Measurements from ENCODE around the gene MCCD1.
"Not testable (repeated sequence)": the region's sequence is repeated elsewhere in the genome, so short reads cannot be mapped to it uniquely, and the experiment has no call there.

Gene MCCD1

DNA sequence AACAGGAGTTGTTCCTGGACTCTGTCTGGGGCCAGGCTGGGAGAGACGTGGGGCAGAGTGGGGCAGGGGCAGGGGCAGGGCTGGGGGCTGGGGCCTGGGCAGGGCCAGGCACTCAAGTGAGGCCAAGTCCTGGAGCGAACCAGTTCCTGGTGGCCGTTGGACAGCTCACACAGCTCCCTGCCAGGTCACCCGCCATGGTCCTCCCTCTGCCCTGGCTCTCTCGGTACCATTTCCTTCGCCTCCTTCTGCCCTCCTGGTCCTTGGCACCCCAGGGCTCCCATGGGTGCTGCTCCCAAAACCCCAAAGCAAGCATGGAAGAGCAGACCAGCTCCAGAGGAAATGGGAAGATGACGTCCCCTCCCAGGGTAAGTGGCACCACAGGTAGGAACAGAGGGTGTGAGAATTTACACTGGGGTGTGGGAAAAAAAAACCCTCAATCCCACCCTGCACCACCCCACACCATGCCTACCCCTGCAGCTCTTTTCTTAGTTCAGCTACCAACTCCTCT, at the start of gene MCCD1:
Gene MCCD1, plus strand, starts transcription at position 142 of the 508 bp plus-strand sequence. Its CDS starts 53 bp downstream, at position 195.
- no peak for DNase-seq (ENCODE audit: low read depth in 2 of 3, low spot score in 1 of 3)

DNA sequence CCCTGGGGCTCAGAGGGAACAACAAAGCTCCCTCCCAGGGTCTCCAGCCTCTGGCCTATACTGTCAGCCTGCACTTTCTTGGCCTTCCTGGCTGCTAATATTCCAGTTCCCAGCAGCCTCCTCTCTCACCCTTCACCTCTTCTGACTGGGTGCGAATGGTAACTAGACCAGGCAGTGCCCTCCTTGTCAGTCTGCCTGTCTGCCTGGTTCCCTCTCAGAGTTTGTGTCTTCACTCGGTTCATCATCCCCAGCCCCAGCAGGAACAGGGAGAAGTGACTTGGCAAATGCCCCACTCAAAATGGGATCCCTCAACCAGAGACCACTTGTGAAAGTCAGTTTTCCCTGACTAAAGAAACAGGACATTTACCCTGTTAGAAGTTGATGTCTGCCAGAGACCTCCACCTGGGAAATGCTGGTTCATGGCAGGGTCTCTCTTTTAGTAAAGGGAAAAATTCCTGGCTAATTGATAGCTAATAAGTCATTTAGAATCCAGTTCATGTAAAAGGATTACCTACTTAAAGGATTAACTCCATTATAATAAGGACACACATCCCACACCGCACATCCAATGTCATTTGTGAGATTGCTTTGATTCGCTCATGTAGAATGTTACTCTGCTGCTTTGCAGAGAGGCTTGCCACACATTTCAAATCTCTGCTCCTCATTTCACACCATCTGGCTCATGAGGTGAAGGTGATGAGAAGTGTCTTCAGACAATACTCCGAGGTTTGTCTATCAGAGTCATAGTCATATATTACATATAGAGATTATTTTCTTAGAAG, 49.4 kb upstream of the MCCD1 start:
- no peak for DNase-seq (ENCODE audit: low read depth in 2 of 3, low spot score in 1 of 3)

GRCh38 chr6:31479933-31480535, 48.7 kb upstream of the MCCD1 start:
- no peak for DNase-seq (ENCODE audit: low read depth in 2 of 3, low spot score in 1 of 3)

DNA sequence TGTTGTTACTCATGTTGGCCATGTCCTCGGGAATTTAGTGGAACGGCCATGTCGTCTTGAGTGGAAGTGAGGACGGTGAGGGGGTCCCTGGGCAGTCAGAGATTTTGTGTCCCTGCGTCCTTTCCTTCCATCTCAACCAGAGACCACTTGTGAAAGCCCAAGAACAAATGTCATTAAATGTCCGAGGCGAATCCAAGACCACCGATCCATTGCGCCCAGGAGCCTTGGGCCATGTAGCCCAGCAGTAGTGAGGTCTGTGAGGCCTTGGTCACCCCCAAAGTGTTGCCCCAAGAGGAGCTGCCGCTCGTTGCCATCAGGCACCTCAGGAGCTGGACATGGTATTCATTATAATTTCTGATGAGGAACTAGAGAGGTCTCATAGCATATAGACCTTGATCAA, 48.2 kb upstream of the MCCD1 start:
- DNase-seq (ENCODE audit: low read depth in 2 of 3, low spot score in 1 of 3): no peak

- DNase-seq (ENCODE audit: low read depth in 2 of 3, low spot score in 1 of 3): no peak
Measured at GRCh38 chr6:31483392-31483791, 45.4 kb upstream of the MCCD1 start.

DNA sequence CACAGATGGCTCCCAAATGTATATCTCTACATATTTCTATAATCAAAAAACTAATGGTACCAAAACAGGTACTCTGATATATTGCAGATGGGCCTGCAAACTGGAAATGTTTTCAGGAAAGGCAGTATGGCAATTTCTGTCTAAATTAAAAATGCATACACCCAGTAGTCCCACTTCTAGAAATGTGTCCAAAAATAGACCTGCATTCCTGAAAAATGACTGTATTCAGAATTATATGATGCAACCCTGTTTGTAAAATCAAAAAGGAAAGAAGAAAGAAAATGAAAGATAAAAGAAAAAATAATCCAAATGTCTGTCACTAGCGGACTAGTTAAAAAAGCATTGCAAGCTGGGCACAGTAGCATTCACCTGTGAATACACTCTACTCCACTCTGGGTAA, 43.7 kb upstream of the MCCD1 start:
- no peak for DNase-seq (ENCODE audit: low read depth in 2 of 3, low spot score in 1 of 3)

DNA sequence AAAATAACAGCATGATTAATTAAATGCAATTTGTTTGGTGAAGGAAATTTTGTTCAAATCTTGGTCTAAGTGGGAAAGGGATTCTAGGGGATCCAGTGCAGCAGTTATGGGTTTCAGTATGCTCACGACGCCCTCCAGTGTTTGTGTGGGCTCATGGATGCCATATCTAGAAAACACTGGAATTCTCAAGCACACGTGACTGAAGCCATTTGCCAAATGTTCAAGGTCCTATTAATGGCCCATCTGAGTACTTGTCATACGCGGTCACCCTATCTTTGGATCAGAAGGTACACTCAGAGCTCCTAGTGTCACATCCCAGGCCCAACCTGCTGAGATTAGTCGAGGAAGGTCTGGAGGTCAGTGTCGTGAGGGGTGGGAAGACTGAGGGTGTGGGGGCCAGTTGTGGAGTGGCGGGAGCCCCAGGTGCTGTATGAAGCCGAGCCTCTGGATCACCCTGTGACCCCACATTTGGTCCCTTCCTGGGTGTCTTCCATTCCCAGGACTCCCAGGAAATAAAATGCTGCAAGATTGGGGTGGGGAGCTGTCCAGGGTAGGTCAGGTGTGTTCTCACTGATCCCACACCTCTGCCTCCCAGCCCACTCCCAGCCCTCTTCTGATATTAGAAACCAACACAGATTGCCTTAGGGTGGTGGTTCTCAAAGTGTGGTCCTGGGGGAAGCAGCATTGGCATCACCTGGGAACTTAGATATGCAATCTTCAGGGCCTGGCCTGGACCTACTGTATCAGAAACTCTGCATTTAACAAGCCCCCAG, 42.5 kb upstream of the MCCD1 start:
- not testable (repeated sequence) for DNase-seq (ENCODE audit: low read depth in 2 of 3, low spot score in 1 of 3)

GRCh38 chr6:31487674-31488073, 41.1 kb upstream of the MCCD1 start:
- DNase-seq (ENCODE audit: low read depth in 2 of 3, low spot score in 1 of 3): not testable (repeated sequence)

DNA sequence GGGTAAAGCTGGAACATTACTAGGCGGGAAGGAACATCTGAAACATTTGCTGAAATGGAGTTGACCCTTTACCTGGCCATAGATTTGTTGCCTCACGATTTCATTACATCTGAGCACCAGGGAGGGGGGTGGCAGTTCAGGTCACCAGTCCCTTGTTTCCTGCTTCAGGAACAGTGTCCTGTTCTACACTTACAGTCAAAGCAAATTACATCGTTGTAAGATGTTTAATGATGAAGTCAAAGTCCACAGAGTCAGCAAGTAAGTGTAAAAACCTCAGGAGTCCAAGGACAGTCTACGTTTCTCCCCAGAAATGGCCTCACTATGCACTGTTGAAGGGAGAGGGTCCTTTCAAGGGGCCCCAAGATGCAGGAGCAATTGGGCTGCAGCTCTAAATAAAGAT, 39.7 kb upstream of the MCCD1 start:
- DNase-seq (ENCODE audit: low read depth in 2 of 3, low spot score in 1 of 3): no peak

DNA sequence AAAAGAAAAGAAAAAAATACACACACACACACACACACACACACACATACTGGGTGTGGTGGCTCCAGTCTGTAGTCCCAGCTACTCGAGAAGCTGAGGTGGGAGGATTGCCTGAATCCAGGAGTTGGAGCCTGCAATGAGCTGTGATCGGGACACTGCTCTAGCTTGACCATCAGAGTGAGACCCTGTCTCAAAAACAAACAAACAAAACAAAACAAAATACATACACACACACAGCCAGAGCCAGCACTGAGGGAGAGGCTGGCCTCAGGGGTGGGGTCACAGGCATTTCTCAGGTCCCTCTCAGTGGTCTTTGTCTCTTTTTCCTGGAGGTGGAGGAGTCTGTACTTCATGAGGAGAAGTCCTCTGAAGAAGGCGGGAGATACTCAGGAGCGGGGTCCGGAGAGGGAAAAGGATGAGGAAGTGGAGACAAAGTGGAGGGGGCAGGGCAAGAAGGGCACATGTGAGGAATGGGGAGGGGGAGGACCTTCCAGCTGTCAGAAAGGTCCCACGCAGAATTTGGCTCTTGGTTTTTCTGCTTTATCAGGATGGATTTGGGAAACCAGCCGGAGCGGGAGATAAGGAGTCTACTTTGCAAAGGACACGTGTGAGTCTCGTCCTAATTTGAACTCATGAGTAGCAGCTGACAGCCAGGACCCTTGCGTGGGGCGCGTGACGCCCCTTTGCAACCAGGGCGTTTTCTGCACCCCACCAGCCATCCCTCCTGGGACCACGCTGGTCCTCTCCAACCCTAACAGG, 38.5 kb upstream of the MCCD1 start:
- DNase-seq (ENCODE audit: low read depth in 2 of 3, low spot score in 1 of 3): no peak

- not testable (repeated sequence) for DNase-seq (ENCODE audit: low read depth in 2 of 3, low spot score in 1 of 3)
Measured at GRCh38 chr6:31493550-31493874, 35.2 kb upstream of the MCCD1 start.

DNA sequence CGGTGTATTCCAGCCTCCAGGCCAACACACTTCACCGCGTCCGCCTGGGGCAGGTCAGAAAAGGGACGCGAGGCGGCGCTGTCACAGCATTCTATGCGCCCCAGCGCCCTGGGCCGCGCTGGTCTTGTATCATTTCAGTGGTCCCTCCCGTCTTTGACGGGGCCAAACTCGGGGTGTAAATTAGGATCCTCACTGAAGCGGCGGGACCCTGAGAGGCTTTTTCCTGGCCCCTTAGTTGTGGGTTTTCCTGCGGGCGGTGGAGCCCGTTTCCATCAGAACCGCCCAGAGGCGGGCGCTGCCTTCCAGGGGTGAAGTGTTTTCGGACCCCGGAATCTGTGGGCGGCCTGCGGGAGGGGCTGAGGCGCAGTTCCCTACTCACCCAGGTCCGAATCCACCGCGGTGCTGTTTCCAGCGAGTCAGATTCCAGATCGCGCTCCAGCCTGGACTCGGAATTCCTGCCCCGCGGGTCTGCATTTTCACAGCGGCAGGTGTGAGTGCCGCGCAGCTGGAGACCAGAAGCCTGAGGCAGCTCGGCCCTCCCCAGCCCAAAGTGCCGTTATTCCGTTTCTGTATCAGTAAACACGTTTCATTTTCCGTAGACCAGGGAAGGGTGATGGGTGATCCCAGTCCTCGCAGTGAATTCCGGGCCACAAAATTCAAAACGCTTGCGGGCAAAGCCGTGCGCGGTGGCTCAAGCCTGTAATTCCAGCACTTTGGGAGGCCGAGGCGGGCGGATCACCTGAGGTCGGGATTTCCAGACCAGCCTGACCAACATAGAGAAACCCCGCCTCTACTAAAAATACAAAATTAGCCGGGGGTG, 34.7 kb upstream of the MCCD1 start:
- DNase-seq (ENCODE audit: low read depth in 2 of 3, low spot score in 1 of 3): peak; percentile 51 to 79 (median 78)

DNA sequence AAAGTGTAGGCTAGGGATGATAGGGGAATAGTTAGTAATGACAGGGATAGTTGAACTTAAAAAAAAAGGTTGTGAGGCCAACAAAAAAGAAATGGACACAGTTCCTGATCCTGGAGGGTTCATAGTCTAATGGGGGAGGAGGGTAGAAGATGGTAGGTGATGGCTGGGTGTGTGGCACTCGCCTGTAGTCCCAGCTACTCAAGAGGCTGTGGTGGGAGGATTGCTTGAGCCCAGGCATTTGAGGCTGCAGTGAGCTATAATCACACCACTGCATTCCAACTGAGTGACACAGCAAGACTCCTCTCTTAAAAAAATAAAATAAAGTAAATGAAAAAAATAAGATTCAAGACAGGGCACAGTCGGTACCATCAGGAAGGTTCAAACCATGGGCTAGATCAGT, 33.2 kb upstream of the MCCD1 start:
- DNase-seq (ENCODE audit: low read depth in 2 of 3, low spot score in 1 of 3): no peak

- DNase-seq (ENCODE audit: low read depth in 2 of 3, low spot score in 1 of 3): not testable (repeated sequence)
Measured at GRCh38 chr6:31496826-31497225, 31.9 kb upstream of the MCCD1 start.

GRCh38 chr6:31497531-31498476, 31.0 kb upstream of the MCCD1 start, which contains the start of gene MICB:
TSS of gene MICB (plus strand) at chr6:31498145. CDS start at chr6:31498194, 49 bp downstream.
- DNase-seq (ENCODE audit: low read depth in 2 of 3, low spot score in 1 of 3): peak; percentile 65 to 83 (median 76)

GRCh38 chr6:31498748-31499147, 30.0 kb upstream of the MCCD1 start:
- DNase-seq (ENCODE audit: low read depth in 2 of 3, low spot score in 1 of 3): no peak

DNA sequence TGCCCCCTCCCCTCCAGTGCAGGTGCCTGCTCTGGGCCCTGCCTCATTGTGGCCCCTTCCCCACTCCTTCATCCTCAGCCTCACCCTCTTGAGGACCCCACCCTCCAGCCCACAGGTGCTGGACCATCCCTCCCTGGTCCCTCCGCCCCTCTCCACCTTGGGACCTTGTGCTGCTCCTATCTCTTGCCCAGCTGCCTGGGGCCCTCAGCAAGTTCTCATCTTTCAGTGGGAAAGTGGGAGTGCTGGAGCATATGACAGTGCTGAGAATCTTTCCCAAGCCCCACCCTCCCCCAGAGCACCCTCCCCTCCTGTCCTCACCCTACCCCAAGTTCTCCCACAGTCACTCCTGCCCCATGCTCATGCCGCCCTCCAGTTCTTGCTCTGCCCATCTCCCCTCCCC, 29.1 kb upstream of the MCCD1 start:
- not testable (repeated sequence) for DNase-seq (ENCODE audit: low read depth in 2 of 3, low spot score in 1 of 3)

GRCh38 chr6:31502586-31502985, 26.2 kb upstream of the MCCD1 start:
- DNase-seq (ENCODE audit: low read depth in 2 of 3, low spot score in 1 of 3): no peak

DNA sequence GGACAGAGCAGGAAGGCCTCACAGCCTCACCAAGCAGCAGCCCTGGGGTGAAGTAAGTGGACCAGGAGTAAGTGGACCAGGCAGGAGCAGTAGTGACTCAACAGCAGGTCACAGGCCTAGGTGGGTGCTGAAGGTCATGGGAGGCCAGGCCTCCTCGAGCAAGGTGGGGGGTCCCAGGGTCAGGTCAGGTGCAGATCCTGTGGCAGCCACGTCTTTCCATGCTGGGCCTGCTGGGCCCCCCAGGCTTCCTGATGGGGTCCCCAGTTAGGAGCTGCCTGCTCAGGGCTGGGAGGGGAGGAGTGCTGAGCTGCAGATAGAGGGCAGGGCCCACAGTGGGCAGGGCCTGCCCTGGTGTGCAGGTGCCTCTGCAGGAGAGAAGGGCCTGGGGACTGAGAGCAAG, 19.7 kb upstream of the MCCD1 start:
- DNase-seq (ENCODE audit: low read depth in 2 of 3, low spot score in 1 of 3): not testable (repeated sequence)

All from stimulated activated CD4-positive, alpha-beta T cell treated with anti-CD3 and anti-CD28 coated beads, Interleukin-12 subunit alpha, Interleukin-12 subunit beta, amount 100 ng/mL, for 48 hours (primary cell).